Fibroblast of pulmonary artery (primary cell): ENCODE results near the gene SAMD9.

Experiments
- DNase-seq: peaks from one replicate; pipeline ENCODE4 v3.0.0-alpha.2; 2010; ENCODE audit warnings: low read depth
- H3K4me3 ChIP-seq: replicated peaks from 2 replicates; pipeline ENCODE4 v1.5.1; 2011; ENCODE audit warnings: low read depth, mild to moderate bottlenecking, control low read depth, low read length, moderate library complexity
- CTCF ChIP-seq: IDR thresholded peaks from 2 replicates; pipeline ENCODE4 v1.5.1; 2011; ENCODE audit warnings: mild to moderate bottlenecking, control low read depth, low read length, inconsistent platforms; ENCODE audit errors: missing control alignments

The SAMD9 gene

DNA sequence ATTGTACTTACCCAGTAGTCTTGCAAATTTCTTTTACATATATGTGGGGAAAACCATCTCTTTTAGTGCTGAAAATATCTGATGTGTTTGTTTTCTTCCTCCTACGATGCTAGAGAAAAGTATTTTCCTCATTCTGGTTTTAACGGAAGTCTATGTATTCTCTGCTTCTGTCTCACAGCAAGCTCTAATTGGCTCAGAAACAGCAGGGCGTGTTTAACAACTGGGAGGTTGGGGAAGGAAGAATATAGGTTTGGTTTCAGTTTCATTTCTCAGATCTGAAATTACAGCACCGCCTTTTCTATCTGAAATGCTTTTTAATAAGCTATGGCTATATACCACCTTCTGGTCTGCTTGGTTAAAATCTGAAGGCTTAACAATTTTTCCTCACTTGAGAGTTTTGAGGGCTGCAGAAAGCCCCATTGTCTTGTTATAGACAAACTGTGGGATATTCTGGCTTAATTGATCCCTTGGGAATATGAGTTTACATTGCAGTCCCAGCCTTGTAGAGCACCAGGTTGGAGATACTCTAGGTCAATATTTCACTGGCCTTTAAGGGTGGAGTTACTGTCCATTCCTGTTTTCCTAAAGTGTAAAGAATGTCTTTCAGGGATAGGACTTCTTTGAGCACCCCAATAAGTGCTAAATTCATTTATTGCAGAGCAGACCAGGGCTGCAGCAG is at the start of gene SAMD9:
SAMD9 (minus strand) TSS at position 128 of the 679 bp plus-strand sequence. CDS start 11,882 bp downstream, outside the sequence.
- DNase-seq, result peak; percentile 87
- peak within 1 kb of the TSS; percentile 60 for H3K4me3 ChIP-seq
- TF ChIP-seq CTCF, result no peak

- no peak for DNase-seq
- TF ChIP-seq CTCF, result no peak
- H3K4me3 ChIP-seq, result no peak overlapping the region
These were observed 47.7 kb upstream of the SAMD9 start for GRCh38 chr7:93165447-93165846.

DNA sequence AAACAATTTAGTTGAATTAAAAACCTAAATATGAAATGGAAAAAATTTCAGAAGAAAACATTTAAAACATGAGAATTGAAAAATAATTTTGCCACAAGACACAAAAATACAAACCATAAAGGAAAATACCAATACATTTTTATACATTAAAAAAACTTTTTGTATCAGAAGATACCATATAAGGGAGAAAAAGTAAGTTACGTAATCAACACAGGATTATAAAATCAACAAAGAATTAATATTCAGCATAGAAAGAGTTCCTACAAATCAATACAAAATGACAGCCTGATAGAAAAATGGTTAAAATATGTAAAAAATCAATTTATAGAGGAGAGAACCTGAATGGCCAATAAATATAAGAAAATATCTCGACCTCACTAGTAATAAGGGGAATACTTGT is 47.0 kb upstream of the SAMD9 start:
- H3K4me3 ChIP-seq, result no peak overlapping the region
- DNase-seq, result no peak
- TF ChIP-seq CTCF, result no peak

GRCh38 chr7:93161181-93161762 is 43.5 kb upstream of the SAMD9 start:
- H3K4me3 ChIP-seq, result no peak overlapping the region
- DNase-seq, result no peak
- TF ChIP-seq CTCF, result no peak

GRCh38 chr7:93160410-93160809 is 42.6 kb upstream of the SAMD9 start:
- H3K4me3 ChIP-seq, result no peak overlapping the region
- no peak for TF ChIP-seq CTCF
- DNase-seq, result no peak

DNA sequence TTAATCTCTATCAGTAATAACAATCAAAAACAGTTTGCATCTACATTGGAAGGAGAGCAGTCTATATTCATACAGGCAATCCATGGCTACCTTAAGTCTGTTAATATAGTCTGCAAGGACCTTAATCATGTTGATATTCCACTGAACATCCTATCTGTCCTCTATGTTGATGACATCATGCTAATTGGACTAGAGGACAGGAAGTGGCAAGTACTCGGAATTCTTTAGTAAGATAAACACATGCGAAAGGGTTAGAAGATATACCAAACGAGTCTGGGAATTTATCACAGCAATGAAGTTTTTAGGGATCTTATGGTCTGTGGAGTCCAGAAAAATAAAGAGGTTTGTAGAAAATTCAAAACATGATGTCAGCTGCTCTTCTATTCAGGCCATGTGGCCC is 41.7 kb upstream of the SAMD9 start:
- TF ChIP-seq CTCF, result no peak
- DNase-seq, result peak; percentile 21
- H3K4me3 ChIP-seq, result no peak overlapping the region

DNA sequence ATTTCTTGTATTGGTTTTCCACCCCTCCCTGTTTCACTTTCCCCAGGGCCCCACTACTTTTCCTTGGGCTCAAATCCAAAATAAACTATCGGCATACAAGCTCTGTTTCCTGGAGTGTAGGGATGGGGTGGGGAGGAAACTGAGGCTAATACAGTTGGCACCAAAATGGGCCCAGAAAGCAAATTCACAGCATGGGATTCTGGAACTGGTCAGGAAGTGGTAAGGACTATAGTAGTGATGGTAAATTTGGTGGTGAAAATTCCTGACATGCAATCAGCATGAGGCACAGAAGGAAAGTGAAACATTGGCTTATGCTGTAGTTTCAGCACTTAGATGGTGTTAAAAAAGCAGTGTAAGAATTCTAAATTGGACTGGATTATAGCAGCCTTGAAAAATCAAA is 39.1 kb upstream of the SAMD9 start:
- TF ChIP-seq CTCF, result no peak
- DNase-seq, result no peak
- no peak overlapping the region for H3K4me3 ChIP-seq
